H1 (cell line): ENCODE results near the gene CCDC88C. TPM values are rescaled to one million over a fixed set of nuclear protein-coding genes. Genes with fewer than 3 reads are reported as not detected.

Experiments
- CHD7 ChIP-seq: fragments of 300-600 bp; sonication (generic); IDR thresholded peaks from 2 replicates; pipeline ENCODE4 v1.7.1; 2012; ENCODE audit warnings: low read length, moderate library complexity, mild to moderate bottlenecking, inconsistent platforms; ENCODE audit not compliant: insufficient replicate concordance
- POLR2A ChIP-seq, 2 experiments: IDR thresholded peaks; 1 replicate in 1 of 2; 2 replicates in 1 of 2; pipeline ENCODE4 v1.6.1; 2011; ENCODE audit warnings: low read depth in 2 of 2, low read length in 2 of 2, mild to moderate bottlenecking in 2 of 2; ENCODE audit errors: control extremely low read depth in 1 of 2
- polyA plus RNA-seq, 7 experiments: library from polyadenylated mRNA; depleted of rRNA in 3 of 7; stranded (reverse) in 5 of 7; unstranded in 2 of 7; fragments of >200 nt in 5 of 7; fragments of 200-250 nt in 2 of 7; gene quantifications; 1 replicate in 5 of 7; 2 replicates in 1 of 7; 4 replicates in 1 of 7; pipeline versions ENCODE4 v1.2.1 to v1.2.3, GENCODE V29; 2011 to 2013; ENCODE audit warnings: missing spikeins in 2 of 7, mixed read lengths in 2 of 7
- total RNA-seq: library from RNA; stranded (reverse); fragmentation: NEBNext Ultra II Directional; extraction: Animal tissue kit (Norgen Biotek cat#: 25700); gene quantifications from 2 replicates; pipeline ENCODE4 v1.2.1, GENCODE V29; 2021

The CCDC88C gene
- total and polyA plus RNA-seq, 2 of the 8 experiments (the other 6 are each of a cell fraction or from before 2014, with no cell fraction given), result 10.3 to 57.7 TPM

GRCh38 chr14:91242635-91243034 is 175.0 kb downstream of the CCDC88C start (continued):
- TF ChIP-seq CHD7 (no peak), POLR2A (IDR thresholded peaks at IDR 0.05; ENCODE audit: control extremely low read depth in 1 of 2, low read depth in 2 of 2, low read length in 2 of 2) (no peak)
